ENCODE results near the gene RAPGEF3.
A peak's percentile ranks its signal among the peaks of the same experiment; 100 is the strongest.

The RAPGEF3 gene

GRCh38 chr12:47755655-47756562, 2.8 kb downstream of the RAPGEF3 start:
- DNase-seq, result no peak

- DNase-seq, result no peak
These were observed 3.8 kb downstream of the RAPGEF3 start for GRCh38 chr12:47754881-47755280.

- DNase-seq, result no peak
These were observed 4.6 kb downstream of the RAPGEF3 start for GRCh38 chr12:47754126-47754525.

GRCh38 chr12:47753021-47754001, 5.4 kb downstream of the RAPGEF3 start:
- DNase-seq, result no peak

GRCh38 chr12:47752552-47752951, 6.1 kb downstream of the RAPGEF3 start:
- no peak for DNase-seq

- no peak for DNase-seq
These were observed 6.6 kb downstream of the RAPGEF3 start for GRCh38 chr12:47752121-47752520.

GRCh38 chr12:47751561-47751960, 7.1 kb downstream of the RAPGEF3 start:
- no peak for DNase-seq

GRCh38 chr12:47750916-47751470, 7.7 kb downstream of the RAPGEF3 start:
- no peak for DNase-seq

GRCh38 chr12:47750229-47750798, 8.4 kb downstream of the RAPGEF3 start:
- no peak for DNase-seq

- DNase-seq, result no peak
These were observed 9.8 kb downstream of the RAPGEF3 start for GRCh38 chr12:47748899-47749298.

- DNase-seq, result no peak
These were observed 10.2 kb downstream of the RAPGEF3 start for GRCh38 chr12:47748507-47748828.

- no peak for DNase-seq
These were observed 10.8 kb downstream of the RAPGEF3 start for GRCh38 chr12:47747596-47748506.

- DNase-seq, result no peak
These were observed 11.6 kb downstream of the RAPGEF3 start for GRCh38 chr12:47747126-47747525.

GRCh38 chr12:47746523-47746922, 12.2 kb downstream of the RAPGEF3 start:
- no peak for DNase-seq

- no peak for DNase-seq
These were observed 12.6 kb downstream of the RAPGEF3 start for GRCh38 chr12:47746073-47746472.

- no peak for DNase-seq
These were observed 13.1 kb downstream of the RAPGEF3 start for GRCh38 chr12:47745485-47746041.

- DNase-seq, result no peak
These were observed 13.8 kb downstream of the RAPGEF3 start for GRCh38 chr12:47744778-47745436.

GRCh38 chr12:47744005-47744651, 14.6 kb downstream of the RAPGEF3 start:
- peak; percentile 17 for DNase-seq

GRCh38 chr12:47743311-47743860, 15.3 kb downstream of the RAPGEF3 start:
- DNase-seq, result no peak

GRCh38 chr12:47742253-47742825, 16.3 kb downstream of the RAPGEF3 start:
- no peak for DNase-seq
